ENCODE results near the gene TXNIP.

- TF ChIP-seq CTCF (IDR thresholded peaks at IDR 0.05): no peak
- TF ChIP-seq POLR2A (IDR thresholded peaks at IDR 0.05): no peak
Observed at GRCh38 chr1:145978471-145978853, 17.9 kb downstream of the TXNIP start.
